Stimulated activated CD8-positive, alpha-beta memory T cell treated with anti-CD3 and anti-CD28 coated beads, Interleukin-15, amount 100 ng/mL, for 48 hours (primary cell): ENCODE measurements around the gene ZNF468.
"Not testable (repeated sequence)": the region's sequence is repeated elsewhere in the genome, so short reads cannot be mapped to it uniquely, and the experiment has no call there.

ENCODE experiments used
- DNase-seq, 2 donors: peaks; one replicate each; pipeline ENCODE4 v3.0.0-alpha.2; 2020; ENCODE audit warnings: low read depth in 2 of 2

The ZNF468 gene

DNA sequence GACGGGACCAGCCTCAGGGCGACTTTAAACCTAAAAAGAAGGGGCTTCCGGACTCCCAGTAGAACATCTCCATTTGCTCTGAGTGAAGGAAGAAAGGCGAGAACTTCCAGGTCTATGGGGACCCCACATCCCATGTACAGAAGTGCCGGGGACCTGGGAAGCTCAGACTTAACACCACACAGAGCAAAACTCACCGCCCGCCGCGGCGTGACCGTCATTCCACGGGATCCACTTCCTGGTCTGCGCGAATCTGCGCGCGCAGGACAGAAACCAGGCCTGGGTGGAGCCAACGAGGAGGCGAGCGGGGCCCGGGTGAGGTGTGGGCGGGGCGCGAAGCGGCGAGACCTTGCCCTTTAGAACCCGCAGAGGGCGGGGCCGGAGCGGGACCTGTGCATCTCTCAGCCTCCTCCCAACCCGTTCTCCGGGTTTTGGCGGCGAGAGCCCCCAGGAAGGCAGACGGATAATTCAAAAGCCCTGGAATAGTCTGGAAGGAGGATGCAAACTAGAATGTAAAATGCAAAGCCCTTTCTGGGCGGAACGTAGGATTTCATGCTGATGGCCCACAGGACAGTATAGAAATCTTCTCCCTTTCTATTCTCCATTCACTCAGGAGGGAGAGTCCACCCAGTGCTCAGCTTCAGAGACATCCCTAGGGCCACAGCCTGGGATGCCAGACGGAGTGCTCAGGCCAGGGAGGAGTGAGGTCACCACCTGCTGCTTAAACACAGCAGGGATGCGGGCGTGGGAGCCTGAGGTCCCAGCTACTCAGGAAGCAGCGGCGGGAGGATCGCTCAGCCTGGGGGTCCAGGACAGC lies at the start of gene ZNF468:
TSS of gene ZNF468 (minus strand) at position 242 of the 814 bp plus-strand sequence. CDS start 3,347 bp downstream, outside the sequence.
- peak; percentile 51 to 55 for DNase-seq

DNA sequence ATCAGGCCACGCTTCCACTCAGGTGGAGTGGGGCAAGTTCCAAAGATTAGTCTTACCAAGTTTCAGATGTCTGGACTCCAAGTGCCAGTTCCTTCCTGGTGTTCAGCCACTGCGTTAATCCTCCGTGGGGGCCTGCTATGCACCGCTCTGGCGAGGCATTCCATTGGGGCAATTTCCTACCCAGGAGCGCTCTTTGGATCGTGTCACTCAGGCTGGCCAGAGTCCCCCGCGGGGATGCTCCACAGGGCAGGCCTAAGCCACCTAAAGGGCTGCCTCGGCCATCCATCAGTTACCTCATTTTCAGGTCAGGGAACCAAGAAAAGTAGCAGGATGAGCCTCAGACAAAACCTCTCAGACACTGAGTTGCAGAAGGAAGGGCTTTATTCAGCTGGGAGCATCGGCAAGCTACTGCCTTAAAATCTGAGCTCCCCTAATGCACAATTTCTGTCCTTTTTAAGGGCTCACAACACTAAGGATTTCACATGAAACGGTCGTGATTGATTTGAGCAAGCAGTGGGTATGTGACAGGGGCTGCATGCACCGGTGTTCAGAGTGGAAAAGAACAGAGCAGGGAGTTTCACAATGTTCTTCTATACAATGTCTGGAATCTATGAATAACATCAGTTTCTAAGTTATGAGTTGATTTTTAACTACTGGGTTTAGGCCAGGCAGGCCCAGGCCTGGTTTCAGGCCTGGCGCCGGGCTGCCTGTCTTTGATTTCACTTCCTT lies 46.8 kb upstream of the ZNF468 start:
- not testable (repeated sequence) for DNase-seq

DNA sequence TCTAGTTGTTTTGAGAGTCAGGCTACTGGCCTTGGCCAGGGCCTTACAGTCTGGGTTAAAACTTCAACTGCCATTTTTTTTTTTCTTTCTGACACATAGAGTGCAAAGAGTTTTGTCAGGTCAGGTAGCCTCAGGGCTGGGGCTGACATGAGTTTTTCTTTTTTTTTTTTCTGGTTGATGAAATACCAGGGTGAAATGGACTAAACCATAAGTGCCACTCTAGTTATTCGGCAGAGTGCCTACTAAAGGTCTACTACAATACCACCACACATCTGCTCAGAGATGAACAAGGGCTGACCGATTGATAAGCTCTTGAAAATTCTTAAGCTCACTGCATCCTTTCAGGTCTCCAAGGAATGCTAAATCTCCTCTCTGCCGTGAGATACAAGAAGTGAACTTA lies 44.4 kb upstream of the ZNF468 start:
- DNase-seq = no peak

DNA sequence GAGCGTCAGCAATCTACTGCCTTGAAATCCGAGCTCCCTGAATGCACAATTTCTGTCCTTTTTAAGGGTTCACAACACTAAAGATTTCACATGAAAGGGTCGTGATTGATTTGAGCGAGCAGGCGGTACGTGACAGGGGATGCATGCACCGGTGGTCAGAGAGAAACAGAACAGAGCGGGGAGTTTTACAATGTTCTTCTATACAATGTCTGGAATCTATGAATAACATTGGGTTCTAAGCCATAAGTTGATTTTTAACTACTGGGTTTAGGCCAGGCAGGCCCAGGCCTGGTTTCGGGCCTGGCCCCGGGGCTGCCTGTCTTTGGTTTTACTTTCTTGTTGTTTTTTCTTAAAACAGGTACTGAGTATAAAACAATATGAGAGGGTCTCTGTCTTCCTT lies 41.2 kb upstream of the ZNF468 start:
- not testable (repeated sequence) for DNase-seq

DNA sequence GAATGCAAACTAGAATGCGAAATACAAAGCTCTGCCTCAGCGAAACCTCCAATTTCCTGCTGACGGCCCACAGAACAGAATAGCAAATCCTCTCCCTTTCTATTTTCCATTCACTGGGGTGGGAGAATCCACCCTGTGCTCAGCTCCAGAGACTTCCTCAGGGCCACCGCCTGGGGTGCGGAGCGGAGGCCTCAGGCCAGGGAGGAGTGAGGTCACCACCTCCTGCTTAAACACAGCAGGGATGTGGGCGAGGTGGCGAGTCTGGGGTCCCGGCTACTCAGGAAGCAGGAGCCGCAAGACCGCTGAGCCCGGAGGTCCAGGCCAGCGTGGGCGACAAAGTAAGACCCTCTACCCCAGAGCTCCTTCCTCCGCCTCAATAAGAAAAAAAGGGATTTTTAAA lies 40.7 kb upstream of the ZNF468 start:
- DNase-seq = no peak

DNA sequence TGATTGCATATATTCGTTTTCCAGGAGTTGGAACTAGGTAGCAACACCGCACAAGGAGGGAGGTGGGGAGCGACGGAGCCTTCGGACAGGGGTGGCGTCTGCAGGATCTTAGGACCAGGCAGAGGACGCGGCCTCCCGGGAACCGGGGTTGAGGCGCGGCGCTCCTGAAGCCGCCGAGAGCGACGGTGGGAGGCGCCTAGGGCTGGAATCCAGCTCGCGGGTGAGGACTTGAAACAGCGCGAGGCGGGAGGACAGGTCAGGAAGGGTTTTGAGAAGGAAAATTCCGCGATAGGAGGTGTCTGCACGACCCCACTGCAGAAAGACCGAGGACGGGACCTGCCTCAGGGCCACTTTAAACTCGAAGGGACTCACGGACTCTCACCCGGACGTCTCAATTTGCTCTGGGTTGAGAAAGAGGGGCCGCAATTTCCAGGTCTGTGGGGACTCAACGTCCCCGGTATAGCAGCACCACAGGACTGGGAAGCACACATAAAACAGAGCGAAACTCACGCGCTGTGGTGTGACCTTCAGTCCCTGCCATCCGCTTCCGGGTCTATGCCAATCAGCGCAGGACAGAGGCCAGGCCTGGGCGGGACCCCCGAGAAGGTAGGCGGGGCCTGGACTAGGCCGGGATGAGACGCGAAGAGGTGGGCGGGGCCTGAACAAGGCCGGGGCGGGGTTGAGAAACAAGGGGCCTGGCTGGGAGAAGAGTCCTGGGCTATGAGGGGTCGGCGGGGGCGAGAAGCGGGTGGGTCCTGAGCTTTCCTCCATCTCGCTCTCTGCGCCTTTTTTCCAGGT lies 39.9 kb upstream of the ZNF468 start, which contains the start of gene ZNF320:
TSS of gene ZNF320 (minus strand) at position 498 of the 798 bp plus-strand sequence. CDS start 7,380 bp downstream, outside the sequence.
- peak; percentile 82 to 83 for DNase-seq

DNA sequence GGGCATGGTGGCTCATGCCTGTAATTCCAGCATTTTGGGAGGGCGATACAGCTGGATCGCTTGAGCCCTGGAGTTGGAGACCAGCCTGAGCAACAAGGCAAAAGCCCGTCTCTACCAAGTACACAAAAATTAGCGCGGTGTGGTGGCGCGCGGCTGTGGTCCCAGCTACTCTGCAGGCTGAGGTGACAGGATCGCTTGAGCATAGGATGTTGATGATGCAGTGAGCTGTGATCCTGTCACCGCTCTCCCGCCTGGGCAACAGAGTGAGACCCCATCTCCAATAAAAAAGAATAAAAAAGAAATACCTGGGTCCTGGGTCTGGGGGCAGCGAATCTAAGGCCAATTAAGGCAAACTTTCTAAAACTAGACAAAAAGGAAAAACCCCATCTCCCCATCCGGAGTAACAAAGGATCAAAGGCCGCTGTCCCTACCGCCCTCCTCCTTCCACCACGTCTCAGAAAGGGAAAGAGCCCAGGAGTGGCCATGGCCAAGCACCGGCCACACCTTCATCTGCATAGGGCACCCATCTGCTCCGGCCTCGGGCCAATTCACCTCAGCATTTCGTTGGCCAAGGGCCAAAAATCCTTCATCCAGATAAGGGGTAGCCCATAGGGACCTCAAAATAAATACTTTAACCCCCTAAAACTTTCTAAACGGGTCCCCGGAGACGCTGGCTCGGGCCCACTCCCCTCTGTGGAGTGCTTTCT lies 39.2 kb upstream of the ZNF468 start:
- DNase-seq = peak in 1 of 2 donors; percentile 1

DNA sequence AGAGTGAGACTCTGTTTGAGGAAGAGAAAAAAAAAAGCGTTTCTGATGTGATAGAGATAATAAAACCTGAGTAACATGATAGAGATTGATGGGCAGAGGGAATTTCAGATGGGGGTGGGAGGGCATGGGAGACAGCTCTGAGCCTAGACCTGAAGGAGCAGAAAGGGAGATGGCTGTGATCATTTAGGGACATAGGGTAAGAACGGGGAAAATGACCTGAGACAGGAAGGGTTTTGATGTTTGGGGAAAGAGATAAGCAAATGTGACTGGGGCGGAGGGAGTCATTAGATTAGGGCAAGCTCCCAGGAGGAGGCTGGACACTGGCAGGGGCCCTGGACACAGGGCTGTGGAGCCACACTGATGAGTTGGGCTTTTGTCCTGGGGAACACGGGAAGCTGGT lies 33.9 kb upstream of the ZNF468 start:
- no peak for DNase-seq

DNA sequence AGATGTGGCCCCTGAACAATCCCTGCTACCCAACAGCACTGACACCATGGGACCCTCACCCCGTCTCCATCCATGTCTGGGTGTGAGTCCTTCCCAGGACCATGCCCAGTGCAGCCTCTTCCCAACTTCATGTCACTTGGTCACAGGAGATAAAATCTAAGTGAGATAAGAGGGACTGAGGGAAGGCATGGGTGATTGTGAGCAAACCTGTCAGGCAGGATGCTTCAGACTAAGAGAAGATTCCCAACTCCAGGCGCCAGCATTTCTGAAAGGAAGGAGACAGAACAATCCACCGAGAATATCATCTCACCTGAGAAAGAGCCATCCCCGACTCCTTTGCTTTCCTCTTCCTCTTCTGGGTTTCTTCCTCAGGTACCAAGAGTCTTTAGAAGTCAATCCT lies 32.5 kb upstream of the ZNF468 start:
- no peak for DNase-seq

DNA sequence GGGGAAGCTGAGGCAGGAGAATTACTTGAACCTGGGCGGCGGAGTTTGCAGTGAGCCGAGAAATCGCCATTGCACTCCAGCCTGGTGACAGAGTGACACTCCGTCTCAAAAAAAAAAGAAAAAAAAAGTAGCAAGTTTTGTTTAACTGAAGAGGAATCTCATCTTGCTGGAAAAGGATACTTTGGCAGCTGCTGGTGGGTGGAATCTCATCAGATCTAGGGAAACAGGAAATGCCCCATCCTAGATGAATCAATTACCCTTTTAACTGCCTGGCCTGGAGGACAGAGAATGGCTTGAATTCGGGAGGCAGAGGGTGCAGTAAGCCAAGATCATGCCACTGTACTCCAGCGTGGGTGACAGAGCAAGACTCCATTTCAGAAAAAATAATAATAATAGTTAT lies 31.7 kb upstream of the ZNF468 start:
- DNase-seq = no peak

DNA sequence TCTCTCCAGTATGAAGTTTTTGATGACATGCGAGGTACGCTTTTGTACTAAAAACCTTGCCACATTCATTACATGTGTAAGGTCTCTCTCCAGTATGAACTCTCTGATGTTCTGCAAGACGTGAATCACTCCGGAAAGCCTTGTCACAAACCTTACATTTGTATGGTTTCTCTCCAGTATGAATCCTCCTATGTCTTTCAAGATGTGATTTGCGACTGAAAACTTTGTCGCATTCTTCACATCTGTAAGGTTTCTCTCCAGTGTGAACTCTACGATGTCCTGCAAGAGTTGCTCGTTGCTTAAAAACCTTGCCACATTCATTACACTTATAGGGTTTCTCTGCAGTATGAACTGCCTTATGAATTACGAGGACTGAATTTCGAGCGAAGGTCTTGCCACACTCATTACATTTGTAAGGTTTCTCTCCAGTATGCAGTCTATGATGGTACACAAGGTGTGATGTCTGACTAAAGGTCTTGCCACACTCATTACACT lies 23.5 kb upstream of the ZNF468 start:
- no peak for DNase-seq

DNA sequence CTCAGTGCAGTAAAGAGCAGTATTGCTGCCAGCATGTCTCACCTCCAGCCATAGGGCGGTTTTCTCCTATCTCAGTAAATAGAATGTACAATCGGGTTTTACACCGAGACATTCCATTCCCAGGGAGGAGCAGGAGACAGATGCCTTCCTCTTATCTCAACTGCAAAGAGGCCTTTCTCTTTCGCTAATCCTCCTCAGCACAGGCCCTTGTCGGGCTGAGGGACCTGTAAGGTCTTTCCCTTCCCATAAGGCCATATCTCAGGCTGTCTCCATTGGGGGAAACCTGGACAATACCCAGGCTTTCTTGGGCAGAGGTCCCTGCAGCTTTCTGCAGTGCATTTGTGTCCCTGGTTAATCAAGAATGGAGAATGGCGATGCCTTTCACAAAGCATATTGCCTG lies 15.6 kb upstream of the ZNF468 start:
- not testable (repeated sequence) for DNase-seq

DNA sequence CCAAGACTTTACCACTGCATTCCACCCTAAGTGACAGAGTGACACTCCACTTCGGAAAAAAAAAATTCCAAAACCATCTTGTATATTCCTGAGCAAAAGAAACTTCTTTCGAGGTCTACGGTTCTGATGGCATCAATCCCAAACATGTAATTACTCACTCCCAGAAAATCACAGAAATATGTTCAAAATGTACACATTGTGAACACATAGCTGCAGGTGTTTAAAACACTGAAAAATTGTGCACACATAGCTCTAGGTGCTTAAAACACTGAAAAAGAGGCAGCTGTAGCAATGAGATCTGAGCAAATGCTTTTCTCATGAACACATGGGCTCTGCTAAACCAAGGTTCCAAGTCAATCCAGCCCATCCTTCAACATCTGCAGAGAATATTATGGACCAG lies 14.0 kb upstream of the ZNF468 start:
- no peak for DNase-seq

DNA sequence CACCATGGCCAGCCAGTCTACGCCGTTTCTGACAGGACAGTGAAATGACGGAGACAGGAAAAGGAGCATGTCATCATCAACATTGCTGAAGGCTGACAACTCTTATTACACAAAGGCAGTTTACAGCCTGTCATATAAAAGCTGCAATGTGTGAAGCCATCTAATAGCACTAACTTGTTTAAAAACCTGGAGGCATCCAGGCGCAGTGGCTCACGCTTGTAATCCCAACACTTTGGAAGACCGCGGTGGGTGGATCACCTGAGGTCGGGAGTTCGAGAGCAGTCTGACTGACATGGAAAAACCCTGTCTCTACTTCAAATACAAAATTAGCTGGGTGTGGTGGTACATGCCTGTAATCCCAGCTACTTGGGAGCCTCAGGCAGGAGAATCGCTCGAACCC lies 10.6 kb upstream of the ZNF468 start:
- not testable (repeated sequence) for DNase-seq

DNA sequence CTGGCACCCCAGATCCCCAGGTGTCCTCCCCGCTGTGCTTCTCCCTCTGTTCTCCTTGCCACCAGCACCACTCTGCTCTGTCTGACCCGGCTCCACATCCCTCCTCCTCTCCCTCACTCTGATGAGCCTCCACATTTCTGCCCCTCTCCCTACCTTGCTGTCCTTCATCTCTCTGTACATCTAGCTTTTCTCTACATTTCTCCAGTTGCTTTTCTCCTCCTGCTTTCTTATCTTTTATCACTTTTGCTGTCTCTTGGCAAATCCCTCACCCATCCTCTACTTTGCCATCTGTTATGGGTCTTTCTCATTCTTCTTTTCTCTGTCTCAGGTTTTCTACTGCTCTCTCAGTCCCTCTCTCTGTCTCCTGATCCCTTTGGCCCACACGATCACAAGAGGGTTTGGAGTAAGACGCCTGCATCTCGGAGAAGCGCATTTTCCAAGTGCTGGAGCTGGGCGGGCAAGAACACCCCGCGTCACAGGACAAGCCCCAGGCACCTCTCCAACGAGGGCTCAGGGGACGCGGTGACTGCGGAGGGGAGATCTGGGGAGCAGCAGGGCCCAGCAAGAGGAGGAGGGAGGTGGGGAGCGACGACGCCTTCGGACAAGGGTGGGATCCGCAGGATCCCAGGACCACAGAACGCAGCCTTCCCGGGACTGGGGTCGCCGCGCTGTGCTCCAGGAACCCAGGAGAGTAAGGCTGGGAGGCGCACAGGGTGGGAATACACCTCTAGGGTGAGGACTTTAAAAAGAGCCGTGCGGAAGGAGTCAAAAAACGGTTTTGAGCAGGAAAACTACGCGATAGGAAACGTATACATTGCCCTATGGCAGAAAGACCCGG lies 660 bp downstream of the ZNF468 start:
- peak in 1 of 2 donors; percentile 0 for DNase-seq

DNA sequence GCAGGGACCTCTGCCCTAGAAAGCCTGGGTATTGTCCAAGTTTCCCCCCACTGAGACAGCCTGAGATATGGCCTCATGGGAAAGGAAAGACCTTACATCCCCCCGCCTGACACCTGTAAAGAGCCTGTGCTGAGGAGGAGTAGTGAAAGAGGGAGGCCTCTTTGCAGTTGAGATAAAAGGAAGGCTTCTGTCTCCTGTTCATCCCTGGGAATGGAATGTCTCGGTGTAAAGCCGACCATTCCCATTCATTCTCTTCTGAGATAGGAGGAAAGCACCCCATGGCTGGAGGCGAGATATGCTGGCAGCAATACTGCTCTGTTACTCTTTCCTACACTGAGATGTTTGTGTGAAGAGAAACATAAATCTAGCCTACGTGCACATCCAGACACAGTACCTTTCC lies 10.1 kb downstream of the ZNF468 start:
- not testable (repeated sequence) for DNase-seq

DNA sequence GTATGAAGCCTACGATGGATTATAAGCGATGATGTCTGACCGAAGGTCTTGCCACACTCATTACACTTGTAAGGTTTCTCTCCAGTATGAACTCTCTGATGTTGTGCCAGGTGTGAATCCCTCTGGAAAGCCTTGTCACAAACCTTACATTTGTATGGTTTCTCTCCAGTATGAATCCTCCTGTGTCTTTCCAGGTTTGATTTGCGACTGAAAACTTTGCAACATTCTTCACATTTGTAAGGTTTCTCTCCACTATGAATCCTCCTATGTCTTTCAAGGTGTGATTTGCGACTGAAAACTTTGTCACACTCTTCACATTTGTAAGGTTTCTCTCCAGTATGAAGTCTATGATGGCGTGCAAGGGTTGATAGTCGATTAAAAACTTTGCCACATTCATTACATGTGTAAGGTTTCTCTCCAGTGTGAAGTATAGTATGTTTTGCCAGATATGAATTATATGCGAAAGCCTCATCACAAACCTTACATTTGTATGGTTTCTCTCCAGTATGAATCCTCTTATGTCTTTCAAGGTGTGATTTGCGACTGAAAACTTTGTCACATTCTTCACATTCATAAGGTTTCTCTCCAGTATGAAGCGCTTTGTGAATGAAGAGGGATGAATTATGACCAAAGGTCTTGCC lies 16.5 kb downstream of the ZNF468 start:
- DNase-seq = not testable (repeated sequence)

DNA sequence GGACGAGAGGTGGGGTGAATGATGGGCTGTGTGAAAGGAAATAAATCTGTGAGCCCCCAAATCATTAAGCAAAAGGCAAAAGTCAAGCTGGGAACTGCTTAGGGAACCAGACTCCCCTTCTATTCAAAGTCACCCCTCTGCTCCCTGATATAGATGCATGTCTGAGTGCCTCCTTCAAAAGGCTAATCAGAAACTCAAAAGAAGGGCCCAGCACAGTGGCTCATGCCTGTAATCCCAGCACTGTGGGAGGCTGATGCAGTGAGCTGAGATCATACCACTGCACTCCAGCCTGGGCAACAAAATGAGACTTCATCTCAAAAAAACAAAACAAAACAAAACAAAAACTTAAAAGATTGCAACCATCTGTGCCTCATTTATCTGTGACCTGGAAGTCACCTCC lies 23.1 kb downstream of the ZNF468 start:
- not testable (repeated sequence) for DNase-seq

DNA sequence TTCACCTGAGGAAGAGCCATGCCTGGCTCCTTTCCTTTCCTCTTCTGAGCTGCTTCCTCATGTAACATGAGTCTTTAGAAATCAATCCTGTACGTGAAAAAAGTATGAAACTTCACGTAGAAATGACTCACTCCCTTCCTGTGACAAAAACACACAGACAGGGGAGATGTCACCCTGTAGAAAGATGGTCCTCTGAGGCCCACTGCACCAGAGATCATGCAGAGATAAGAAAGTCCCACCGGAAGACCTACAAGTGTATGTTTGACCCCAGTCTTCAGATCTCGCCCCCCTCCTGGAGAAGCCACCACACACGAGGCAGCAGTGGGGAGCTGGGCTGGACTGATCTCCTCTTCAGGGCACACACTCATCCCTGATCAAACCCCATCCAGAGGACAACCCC lies 23.9 kb downstream of the ZNF468 start:
- DNase-seq = not testable (repeated sequence)

DNA sequence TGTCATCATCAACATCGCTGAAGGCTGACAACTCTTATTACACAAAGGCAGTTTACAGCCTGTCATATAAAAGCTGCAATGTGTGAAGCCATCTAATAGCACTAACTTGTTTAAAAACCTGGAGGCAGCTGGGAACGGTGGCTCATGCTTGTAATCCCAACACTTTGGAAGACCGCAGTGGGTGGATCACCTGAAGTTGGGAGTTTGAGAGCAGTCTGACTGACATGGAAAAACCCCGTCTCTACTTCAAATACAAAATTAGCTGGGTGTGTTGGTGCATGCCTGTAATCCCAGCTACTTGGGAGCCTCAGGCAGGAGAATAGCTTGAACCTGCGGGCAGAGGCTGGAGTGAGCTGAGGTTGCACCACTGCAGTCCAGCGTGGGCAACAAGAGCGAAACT lies 27.6 kb downstream of the ZNF468 start:
- DNase-seq = not testable (repeated sequence)
